Suprapubic skin (tissue), 4 donors: ENCODE measurements around the gene SPRR2D. TPM values are rescaled to one million over a fixed set of nuclear protein-coding genes. Genes with fewer than 3 reads are reported as not detected.

Source experiments
- DNase-seq, 2 donors: peaks; one replicate each; pipeline ENCODE4 v3.0.0-alpha.2; 2019; ENCODE audit warnings: low spot score in 2 of 2
- H3K27ac ChIP-seq: fragments of 200-600 bp; sonication (generic); one replicate; pipeline ENCODE4 v1.5.1; 2019
- H3K27me3 ChIP-seq: fragments of 200-600 bp; sonication (generic); one replicate; pipeline ENCODE4 v1.5.1; 2019
- H3K36me3 ChIP-seq: fragments of 200-600 bp; sonication (generic); one replicate; pipeline ENCODE4 v1.5.1; 2019
- H3K4me1 ChIP-seq: fragments of 200-600 bp; sonication (generic); one replicate; pipeline ENCODE4 v1.5.1; 2019
- H3K4me3 ChIP-seq: fragments of 200-600 bp; sonication (generic); one replicate; pipeline ENCODE4 v1.5.1; 2019; ENCODE audit warnings: mild to moderate bottlenecking
- H3K9me3 ChIP-seq: fragments of 200-600 bp; sonication (generic); one replicate; pipeline ENCODE4 v1.5.1; 2019
- CTCF ChIP-seq, 2 donors: fragments of 200-600 bp in 1 of 2; fragments of 450-650 bp in 1 of 2; sonication (generic) in 1 of 2; IDR thresholded peaks; one replicate each; pipeline ENCODE4 v1.5.1; 2016 to 2019; ENCODE audit warnings: antibody characterized with exemption in 2 of 2, mild to moderate bottlenecking in 1 of 2, moderate library complexity in 1 of 2
- EP300 ChIP-seq: sonication (generic); formaldehyde crosslinking; IDR thresholded peaks from one replicate; pipeline ENCODE4 v1.6.1; 2017; ENCODE audit warnings: antibody characterized with exemption
- POLR2A ChIP-seq, 2 donors: fragments of 450-650 bp; IDR thresholded peaks; one replicate each; pipeline ENCODE4 v1.6.1; 2017; ENCODE audit warnings: antibody characterized with exemption in 2 of 2, mild to moderate bottlenecking in 2 of 2, moderate library complexity in 2 of 2
- POLR2AphosphoS5 ChIP-seq, 3 donors: sonication (generic); formaldehyde crosslinking; IDR thresholded peaks; one replicate each; pipeline ENCODE4 v1.6.1; 2017; ENCODE audit warnings: antibody characterized with exemption in 3 of 3
- WGBS: methylation state at CpG from one replicate; pipeline ENCODE4 v1.1.5; 2018; 5-methylcytosine and 5-hydroxymethylcytosine counted together
- total RNA-seq, 4 donors: library from RNA; depleted of rRNA; stranded (reverse); fragments of >200 nt; gene quantifications; one replicate each; pipeline ENCODE4 v1.1.0, GENCODE V29; 2016

The SPRR2D gene
- 10 to 100 TPM in 3 of 4 donors, not detected in 1; 12.3 to 69.2 (median 56.6) TPM for total RNA-seq

GRCh38 chr1:153040950-153041631, at the start of gene SPRR2D:
TSS of gene SPRR2D (minus strand) at chr1:153041120. CDS start at chr1:153040346, 774 bp downstream.
- 71% methylated on average over 4 of the region's 4 CpGs for WGBS
- H3K27ac ChIP-seq, result no peak within 1 kb of the TSS
- TF ChIP-seq POLR2A (IDR thresholded peaks at IDR 0.05) (no peak), CTCF (IDR thresholded peaks at IDR 0.05) (no peak), POLR2AphosphoS5 (IDR thresholded peaks at IDR 0.05) (no peak), EP300 (no peak)

GRCh38 chr1:153087652-153088051, 46.7 kb upstream of the SPRR2D start:
- no peak for DNase-seq
- no peak overlapping the region for H3K4me3 ChIP-seq
- H3K27ac ChIP-seq, result no peak overlapping the region
- H3K36me3 ChIP-seq, result no peaks in the 10 kb centered on the region
- TF ChIP-seq CTCF (IDR thresholded peaks at IDR 0.05) (no peak), EP300 (no peak), POLR2AphosphoS5 (IDR thresholded peaks at IDR 0.05) (no peak), POLR2A (IDR thresholded peaks at IDR 0.05) (no peak)
- no peaks in the 10 kb centered on the region for H3K9me3 ChIP-seq
- H3K27me3 ChIP-seq, result no peaks in the 10 kb centered on the region
- no peaks in the 10 kb centered on the region for H3K4me1 ChIP-seq
- WGBS, result 48% methylated on average over 1 of the region's 1 CpG

More at GRCh38 chr1:153040950-153041631, at the start of gene SPRR2D:
- Histone ChIP-seq H3K36me3 (no peaks in the 10 kb centered on the region), H3K27me3 (no peaks in the 10 kb centered on the region), H3K9me3 (no peaks in the 10 kb centered on the region), H3K4me1 (no peaks in the 10 kb centered on the region), H3K4me3 (no peak within 1 kb of the TSS)
- no peak for DNase-seq

GRCh38 chr1:153081736-153082135, 40.8 kb upstream of the SPRR2D start:
- Histone ChIP-seq H3K9me3 (peaks cover 8% of the 10 kb centered on the region), H3K27me3 (no peaks in the 10 kb centered on the region), H3K36me3 (no peaks in the 10 kb centered on the region), H3K4me1 (no peaks in the 10 kb centered on the region), H3K4me3 (no peak overlapping the region), H3K27ac (no peak overlapping the region)
- DNase-seq, result no peak
- no peak for TF ChIP-seq POLR2AphosphoS5 (IDR thresholded peaks at IDR 0.05)
- no peak for TF ChIP-seq EP300
- TF ChIP-seq CTCF (IDR thresholded peaks at IDR 0.05), result no peak
- no peak for TF ChIP-seq POLR2A (IDR thresholded peaks at IDR 0.05)
- 56% methylated on average over 3 of the region's 3 CpGs for WGBS

- Histone ChIP-seq H3K4me1 (no peaks in the 10 kb centered on the region), H3K36me3 (no peaks in the 10 kb centered on the region), H3K27ac (no peak overlapping the region), H3K4me3 (no peak overlapping the region), H3K9me3 (peaks cover 3% of the 10 kb centered on the region), H3K27me3 (no peaks in the 10 kb centered on the region)
- DNase-seq, result no peak
- no peak for TF ChIP-seq CTCF (IDR thresholded peaks at IDR 0.05)
- no peak for TF ChIP-seq POLR2A (IDR thresholded peaks at IDR 0.05)
- TF ChIP-seq POLR2AphosphoS5 (IDR thresholded peaks at IDR 0.05), result no peak
- TF ChIP-seq EP300, result no peak
- WGBS, result 74% methylated on average over 5 of the region's 5 CpGs
Measured at GRCh38 chr1:153072806-153073726, 32.1 kb upstream of the SPRR2D start.

GRCh38 chr1:153071511-153071910, 30.6 kb upstream of the SPRR2D start, which contains the start of gene SPRR2B:
TSS of gene SPRR2B (minus strand) at chr1:153071611. CDS start at chr1:153070839, 772 bp downstream.
- Histone ChIP-seq H3K4me3 (no peak within 1 kb of the TSS), H3K27ac (no peak within 1 kb of the TSS), H3K36me3 (no peaks in the 10 kb centered on the region), H3K9me3 (no peaks in the 10 kb centered on the region), H3K27me3 (no peaks in the 10 kb centered on the region), H3K4me1 (no peaks in the 10 kb centered on the region)
- DNase-seq, result no peak
- WGBS, result 70% methylated on average over 2 of the region's 2 CpGs
- TF ChIP-seq CTCF (IDR thresholded peaks at IDR 0.05), result no peak
- TF ChIP-seq POLR2AphosphoS5 (IDR thresholded peaks at IDR 0.05), result no peak
- no peak for TF ChIP-seq EP300
- TF ChIP-seq POLR2A (IDR thresholded peaks at IDR 0.05), result no peak
